Progenitor cell of endocrine pancreas (in vitro differentiated cells): ENCODE measurements around the gene SLC9C1. TPM values are rescaled to one million over a fixed set of nuclear protein-coding genes. Genes with fewer than 3 reads are reported as not detected.

Experiments used
- DNase-seq: peaks from one replicate; pipeline ENCODE4 v3.0.0; 2021; ENCODE audit warnings: low spot score; ENCODE audit not compliant: unreplicated experiment
- H3K27ac Mint-ChIP-seq: 2 replicates; pipeline ENCODE4 v1.8.0; 2021; ENCODE audit warnings: mild to moderate bottlenecking, moderate library complexity, mixed read lengths
- H3K27me3 Mint-ChIP-seq: 2 replicates; pipeline ENCODE4 v1.8.0; 2021; ENCODE audit warnings: mixed read lengths
- H3K36me3 Mint-ChIP-seq: 2 replicates; pipeline ENCODE4 v1.8.0; 2022; ENCODE audit warnings: mixed read lengths; ENCODE audit not compliant: insufficient read depth
- H3K4me1 Mint-ChIP-seq: 2 replicates; pipeline ENCODE4 v1.8.0; 2021; ENCODE audit warnings: low read depth, mixed read lengths
- H3K4me3 Mint-ChIP-seq: 2 replicates; pipeline ENCODE4 v1.8.0; 2021; ENCODE audit warnings: low read depth, mild to moderate bottlenecking, moderate library complexity, mixed read lengths
- H3K9me3 Mint-ChIP-seq: 2 replicates; pipeline ENCODE4 v1.8.0; 2021; ENCODE audit warnings: low read depth, mixed read lengths
- CTCF ChIP-seq: fragments of 200-600 bp; sonication (generic); IDR thresholded peaks from one replicate; pipeline ENCODE4 v1.5.0; 2021; ENCODE audit warnings: antibody characterized with exemption, mild to moderate bottlenecking; ENCODE audit not compliant: unreplicated experiment
- total RNA-seq: library from RNA; stranded (reverse); gene quantifications from 2 replicates; pipeline ENCODE4 v1.2.1, GENCODE V29; 2021

SLC9C1 gene
- total RNA-seq, 1 donor from 2014 or later = 1.5 TPM

- H3K9me3 Mint-ChIP-seq = no peaks in the 10 kb centered on the region
- H3K4me1 Mint-ChIP-seq = peaks cover 4% of the 10 kb centered on the region
- no peak overlapping the region for H3K4me3 Mint-ChIP-seq
- TF ChIP-seq CTCF = no peak
- H3K27ac Mint-ChIP-seq = no peak overlapping the region
- no peak for DNase-seq
- H3K27me3 Mint-ChIP-seq = no peaks in the 10 kb centered on the region
- H3K36me3 Mint-ChIP-seq = peaks cover 19% of the 10 kb centered on the region
Measured at GRCh38 chr3:112117841-112118571, 176.0 kb downstream of the SLC9C1 start.

DNA sequence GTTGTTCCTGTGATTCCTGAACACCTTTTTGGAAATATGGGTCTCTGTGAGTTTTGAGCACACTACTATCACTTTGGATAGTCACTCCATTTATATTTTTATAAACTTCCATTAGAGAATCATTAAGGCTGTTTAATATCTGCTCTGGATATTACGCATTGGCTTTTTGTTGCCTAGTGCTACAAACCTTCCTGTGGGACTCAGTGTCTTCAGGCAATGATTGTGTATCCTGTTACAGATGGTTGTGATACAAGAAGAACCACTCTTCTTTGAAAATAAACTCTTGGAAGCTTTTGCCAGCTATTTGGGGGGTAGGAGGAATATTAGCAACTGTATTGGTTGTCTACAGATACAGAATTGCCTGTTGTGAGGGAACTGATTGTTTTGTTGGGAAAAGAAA lies 176.6 kb downstream of the SLC9C1 start:
- H3K27me3 Mint-ChIP-seq = no peaks in the 10 kb centered on the region
- no peaks in the 10 kb centered on the region for H3K9me3 Mint-ChIP-seq
- no peak overlapping the region for H3K4me3 Mint-ChIP-seq
- no peak for DNase-seq
- H3K27ac Mint-ChIP-seq = no peak overlapping the region
- peaks cover 4% of the 10 kb centered on the region for H3K4me1 Mint-ChIP-seq
- TF ChIP-seq CTCF = no peak
- peaks cover 17% of the 10 kb centered on the region for H3K36me3 Mint-ChIP-seq

- H3K4me1 Mint-ChIP-seq = no peaks in the 10 kb centered on the region
- H3K36me3 Mint-ChIP-seq = peaks cover 20% of the 10 kb centered on the region
- DNase-seq = no peak
Measured at GRCh38 chr3:112116748-112117186, 177.2 kb downstream of the SLC9C1 start.

DNA sequence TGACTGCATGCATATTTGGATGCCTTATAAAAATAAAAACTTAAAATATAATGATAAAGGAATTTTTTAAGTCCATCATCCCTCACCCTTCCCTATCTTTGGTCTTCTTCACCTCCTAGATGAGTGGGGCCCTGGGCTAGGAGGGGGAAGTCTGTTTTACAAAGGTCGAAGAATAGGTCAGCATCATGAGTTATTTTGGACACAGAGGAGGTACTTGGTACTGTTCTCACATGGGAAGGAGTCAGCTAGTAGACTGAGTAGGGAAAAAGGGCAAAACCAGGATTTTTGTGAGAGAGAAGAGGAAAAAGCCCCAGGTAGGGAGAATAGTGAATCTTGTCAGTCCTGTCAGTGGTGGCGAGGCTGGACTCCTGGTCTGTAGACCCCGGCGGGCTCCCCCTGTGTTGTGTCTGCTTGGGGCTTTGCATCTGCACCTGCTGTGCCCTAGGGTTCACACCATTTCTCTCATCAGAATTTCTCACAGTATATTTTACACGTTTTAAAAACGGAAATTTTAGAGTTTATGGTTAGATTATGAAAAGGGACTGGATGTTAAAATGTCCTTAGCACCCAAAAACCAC lies 178.1 kb downstream of the SLC9C1 start:
- no peaks in the 10 kb centered on the region for H3K9me3 Mint-ChIP-seq
- H3K36me3 Mint-ChIP-seq = peaks cover 22% of the 10 kb centered on the region
- H3K4me1 Mint-ChIP-seq = no peaks in the 10 kb centered on the region
- H3K27me3 Mint-ChIP-seq = no peaks in the 10 kb centered on the region
- no peak for DNase-seq
- no peak overlapping the region for H3K4me3 Mint-ChIP-seq
- no peak overlapping the region for H3K27ac Mint-ChIP-seq
- TF ChIP-seq CTCF = no peak

More at GRCh38 chr3:112116748-112117186, 177.2 kb downstream of the SLC9C1 start:
- H3K27me3 Mint-ChIP-seq = no peaks in the 10 kb centered on the region
- TF ChIP-seq CTCF = no peak
- no peaks in the 10 kb centered on the region for H3K9me3 Mint-ChIP-seq
- H3K27ac Mint-ChIP-seq = no peak overlapping the region
- no peak overlapping the region for H3K4me3 Mint-ChIP-seq

GRCh38 chr3:112115161-112115739 lies 178.8 kb downstream of the SLC9C1 start:
- H3K27me3 Mint-ChIP-seq = no peaks in the 10 kb centered on the region
- no peak overlapping the region for H3K4me3 Mint-ChIP-seq
- no peak overlapping the region for H3K27ac Mint-ChIP-seq
- no peaks in the 10 kb centered on the region for H3K4me1 Mint-ChIP-seq
- TF ChIP-seq CTCF = no peak
- DNase-seq = no peak
- H3K9me3 Mint-ChIP-seq = no peaks in the 10 kb centered on the region
- peaks cover 22% of the 10 kb centered on the region for H3K36me3 Mint-ChIP-seq
